ENCODE measurements around the gene METTL8.
A peak's percentile ranks its signal among the peaks of the same experiment; 100 is the strongest.

The METTL8 gene

DNA sequence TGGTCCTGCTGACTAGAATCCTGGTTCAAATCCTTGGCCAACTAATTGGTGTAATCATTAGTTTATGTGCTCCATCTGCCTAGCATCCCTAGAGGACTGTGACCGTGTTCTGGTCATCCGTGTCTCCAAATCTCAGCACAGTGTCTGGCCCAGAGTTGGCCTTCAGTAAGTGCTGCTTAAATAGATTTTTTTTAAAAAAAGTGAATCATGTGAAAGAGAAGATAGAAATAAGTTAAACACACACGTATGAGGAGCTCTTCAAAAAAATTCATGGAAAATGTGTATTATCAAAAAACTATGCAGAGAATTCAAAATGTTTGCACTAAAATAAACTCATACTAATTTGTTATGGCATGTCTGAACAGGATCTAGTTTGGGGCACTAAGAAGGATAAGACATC, 143.8 kb downstream of the METTL8 start:
- peak; percentile 6 for DNase-seq (ENCODE audit: low read depth)
- no peak overlapping the region for H3K4me3 ChIP-seq (ENCODE audit: low read length)
- TF ChIP-seq, protein P1, sequence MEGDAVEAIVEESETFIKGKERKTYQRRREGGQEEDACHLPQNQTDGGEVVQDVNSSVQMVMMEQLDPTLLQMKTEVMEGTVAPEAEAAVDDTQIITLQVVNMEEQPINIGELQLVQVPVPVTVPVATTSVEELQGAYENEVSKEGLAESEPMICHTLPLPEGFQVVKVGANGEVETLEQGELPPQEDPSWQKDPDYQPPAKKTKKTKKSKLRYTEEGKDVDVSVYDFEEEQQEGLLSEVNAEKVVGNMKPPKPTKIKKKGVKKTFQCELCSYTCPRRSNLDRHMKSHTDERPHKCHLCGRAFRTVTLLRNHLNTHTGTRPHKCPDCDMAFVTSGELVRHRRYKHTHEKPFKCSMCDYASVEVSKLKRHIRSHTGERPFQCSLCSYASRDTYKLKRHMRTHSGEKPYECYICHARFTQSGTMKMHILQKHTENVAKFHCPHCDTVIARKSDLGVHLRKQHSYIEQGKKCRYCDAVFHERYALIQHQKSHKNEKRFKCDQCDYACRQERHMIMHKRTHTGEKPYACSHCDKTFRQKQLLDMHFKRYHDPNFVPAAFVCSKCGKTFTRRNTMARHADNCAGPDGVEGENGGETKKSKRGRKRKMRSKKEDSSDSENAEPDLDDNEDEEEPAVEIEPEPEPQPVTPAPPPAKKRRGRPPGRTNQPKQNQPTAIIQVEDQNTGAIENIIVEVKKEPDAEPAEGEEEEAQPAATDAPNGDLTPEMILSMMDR (conservative IDR thresholded peaks at IDR 0.05; ENCODE audit: low read length), result no peak

DNA sequence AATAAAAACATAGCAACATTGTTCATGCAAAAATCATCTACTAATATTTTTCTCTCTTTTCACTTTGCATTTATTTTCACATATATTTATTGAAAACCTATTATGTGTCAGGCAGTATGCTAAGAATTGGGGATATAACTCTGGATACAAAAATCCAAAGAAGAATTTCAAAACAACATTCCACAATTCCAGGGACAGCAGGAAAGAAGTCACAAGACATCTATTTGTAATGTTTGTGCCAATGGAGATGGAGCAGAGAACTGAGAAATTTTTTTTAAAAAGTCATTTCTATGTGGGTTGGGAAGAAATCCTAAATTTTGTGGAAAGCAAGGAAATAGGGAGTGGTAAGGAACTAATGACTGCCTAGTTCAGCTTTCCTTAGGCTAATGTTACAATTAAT, 144.5 kb downstream of the METTL8 start:
- peak; percentile 58 for DNase-seq (ENCODE audit: low read depth)
- TF ChIP-seq, protein P1 (conservative IDR thresholded peaks at IDR 0.05; ENCODE audit: low read length), result no peak
- no peak overlapping the region for H3K4me3 ChIP-seq (ENCODE audit: low read length)

DNA sequence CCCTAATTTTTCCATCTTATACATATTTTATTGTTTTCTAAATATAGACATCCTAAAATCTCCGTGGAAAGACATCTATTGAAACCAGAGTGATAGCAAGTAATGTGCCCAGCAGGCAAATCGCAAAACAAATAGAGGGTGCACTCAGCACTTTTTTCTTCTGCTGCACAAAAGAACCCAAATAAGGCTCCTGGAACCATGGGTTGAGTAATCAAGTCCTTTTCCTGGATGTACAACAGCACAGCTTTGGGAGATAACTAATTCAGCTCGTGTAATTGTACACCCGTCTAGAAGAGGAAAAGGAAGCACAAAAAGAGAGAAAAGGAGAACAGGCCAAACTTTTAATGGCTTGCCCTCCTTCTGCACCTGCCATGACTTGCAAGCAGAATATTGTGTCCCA, 146.2 kb downstream of the METTL8 start:
- peak; percentile 9 for DNase-seq (ENCODE audit: low read depth)
- TF ChIP-seq, protein P1 (conservative IDR thresholded peaks at IDR 0.05; ENCODE audit: low read length), result no peak
- H3K4me3 ChIP-seq (ENCODE audit: low read length), result no peak overlapping the region

DNA sequence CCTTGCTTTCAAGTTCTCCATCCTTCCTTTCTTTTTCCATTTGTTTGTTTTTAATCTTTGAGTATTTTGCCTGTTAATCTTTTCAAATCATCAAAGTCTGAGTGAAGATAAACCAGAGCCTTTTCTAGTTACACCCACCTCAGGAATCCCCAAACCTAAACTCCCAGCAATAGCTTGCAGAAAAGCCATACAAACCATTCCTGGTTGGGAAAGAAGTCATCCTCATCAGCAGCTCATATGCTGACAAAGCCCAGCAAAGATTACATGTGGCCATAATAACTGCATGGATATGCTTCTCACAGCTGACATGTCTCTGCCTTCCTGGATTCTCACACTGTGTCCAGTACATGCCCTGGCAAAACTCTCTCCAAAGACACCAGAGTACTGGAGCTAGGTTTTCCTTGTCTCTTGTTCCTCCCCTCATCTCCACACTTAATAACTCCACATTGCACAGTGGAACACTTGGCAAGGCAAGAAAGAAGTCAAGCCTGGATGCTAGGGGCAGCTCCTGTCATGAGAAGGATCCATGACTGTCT, 146.7 kb downstream of the METTL8 start:
- DNase-seq (ENCODE audit: low read depth), result peak; percentile 8
- no peak overlapping the region for H3K4me3 ChIP-seq (ENCODE audit: low read length)
- TF ChIP-seq, protein P1 (conservative IDR thresholded peaks at IDR 0.05; ENCODE audit: low read length), result no peak

DNA sequence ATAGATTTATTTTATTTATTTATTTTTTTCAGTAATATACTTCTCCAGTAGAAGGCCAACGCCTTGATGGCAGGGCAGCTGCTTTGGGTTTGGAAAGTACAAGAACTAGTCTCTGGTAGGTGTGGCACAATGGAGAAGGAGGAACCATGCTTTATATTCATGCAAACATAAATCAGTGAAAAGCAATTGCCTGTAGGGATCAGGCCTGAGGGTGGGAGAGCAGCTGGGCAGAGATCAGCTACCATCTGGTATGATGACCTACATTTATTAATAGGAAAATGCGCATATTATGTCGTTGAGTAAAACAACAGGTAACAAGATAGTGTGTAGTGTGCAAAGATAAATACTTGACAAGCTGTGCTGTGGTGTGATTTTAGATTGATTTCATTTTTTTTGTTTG, 152.7 kb downstream of the METTL8 start:
- H3K4me3 ChIP-seq (ENCODE audit: low read length), result no peak overlapping the region
- DNase-seq (ENCODE audit: low read depth), result no peak
- TF ChIP-seq, protein P1 (conservative IDR thresholded peaks at IDR 0.05; ENCODE audit: low read length), result no peak

DNA sequence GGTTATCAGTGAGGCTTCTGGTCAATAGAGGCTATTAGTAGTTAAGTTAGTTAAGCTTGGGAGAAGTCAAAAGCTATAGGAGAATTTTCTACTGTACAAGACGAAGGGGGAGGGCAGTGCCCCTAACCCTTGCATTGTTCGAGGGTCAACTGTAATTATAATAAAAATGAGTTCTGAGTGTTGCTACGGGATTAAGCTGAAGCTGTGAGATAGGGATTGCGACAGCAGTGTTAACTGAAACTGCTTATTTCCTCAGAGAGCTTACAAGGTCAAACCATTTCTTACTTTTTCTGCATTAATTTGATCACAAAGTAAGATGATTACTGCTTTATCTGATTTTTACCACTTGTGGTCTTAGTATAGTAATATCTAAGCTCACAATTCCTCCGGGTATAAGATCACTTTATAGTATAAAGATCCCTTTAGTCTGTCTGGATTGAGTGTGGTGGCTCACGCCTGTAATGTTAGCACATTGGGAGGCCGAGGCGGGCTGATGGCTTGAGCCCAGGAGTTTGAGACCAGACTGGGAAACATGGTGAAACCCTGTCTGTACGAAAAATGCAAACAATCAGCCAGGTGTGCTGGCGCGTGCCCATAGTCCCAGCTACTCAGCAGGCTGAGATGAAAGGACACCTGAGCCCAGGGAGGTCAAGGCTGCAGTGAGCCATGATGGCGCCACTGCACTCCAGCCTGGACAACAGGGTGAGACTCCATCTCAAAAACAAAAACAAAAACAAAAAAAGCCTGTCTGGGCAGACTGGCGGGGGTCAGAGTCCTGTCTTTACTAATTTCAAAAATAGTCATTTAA, 153.6 kb downstream of the METTL8 start:
- DNase-seq (ENCODE audit: low read depth), result no peak
- TF ChIP-seq, protein P1 (conservative IDR thresholded peaks at IDR 0.05; ENCODE audit: low read length), result no peak
- no peak overlapping the region for H3K4me3 ChIP-seq (ENCODE audit: low read length)

DNA sequence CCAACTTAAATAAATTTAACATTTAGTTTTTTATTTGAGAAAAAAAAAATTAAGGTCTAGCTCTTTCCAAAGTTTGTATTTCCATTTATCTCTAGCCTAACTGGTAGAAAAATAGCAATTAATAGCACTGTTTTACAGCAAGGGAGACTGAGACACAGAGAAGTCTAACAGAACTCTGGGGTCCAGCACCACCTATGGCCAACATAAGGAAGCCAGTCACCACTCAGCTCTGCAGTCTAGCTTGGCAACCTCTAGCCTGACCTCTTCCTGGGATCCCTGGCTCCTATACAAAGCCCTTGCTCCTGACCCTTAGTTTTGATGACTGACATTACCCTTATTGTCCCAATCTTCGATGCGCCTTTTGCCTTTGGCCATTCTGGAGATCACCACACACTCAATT, 159.0 kb downstream of the METTL8 start:
- TF ChIP-seq, protein P1 (conservative IDR thresholded peaks at IDR 0.05; ENCODE audit: low read length), result no peak
- H3K4me3 ChIP-seq (ENCODE audit: low read length), result no peak overlapping the region
- DNase-seq (ENCODE audit: low read depth), result no peak

Measured in AG10803 (cell line).